Measurements from ENCODE around the gene KIF26B.

Gene KIF26B

DNA sequence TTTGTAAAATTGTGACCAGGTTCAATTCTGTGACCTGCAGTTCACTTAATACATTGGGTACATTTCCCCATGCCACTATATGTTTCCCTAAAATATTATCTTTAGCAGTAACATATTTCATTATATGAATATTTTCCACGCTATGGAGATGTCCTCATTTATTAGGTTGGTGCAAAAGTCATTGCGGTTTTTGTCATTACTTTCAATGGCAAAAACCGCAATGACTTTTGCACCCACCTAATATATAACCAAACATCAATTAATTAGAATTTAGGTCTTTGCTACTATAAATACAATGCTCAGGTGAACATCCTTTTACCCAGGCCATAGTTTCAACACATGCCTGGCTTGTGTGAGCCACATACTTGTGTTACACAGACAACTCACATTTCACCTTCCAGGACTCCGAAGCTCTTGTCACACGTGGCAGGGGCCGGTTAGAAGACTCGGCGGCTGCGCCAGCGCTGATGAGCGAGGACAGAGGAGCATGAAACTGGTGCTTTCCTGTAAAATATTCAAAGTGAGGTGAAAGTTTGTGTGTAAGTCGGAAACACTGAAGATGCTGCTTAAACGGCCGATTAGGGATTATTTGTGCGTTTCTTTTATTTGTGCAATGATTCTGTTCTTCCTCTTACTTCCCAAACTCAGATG is 215.5 kb downstream of the KIF26B start:
- Histone ChIP-seq H3K4me2 (ENCODE audit: low read depth, low read length, poor library complexity, severe bottlenecking) (no peak overlapping the region), H3K9me3 (ENCODE audit: insufficient read depth, low read length) (no peaks in the 10 kb centered on the region), H3K27ac (ENCODE audit: low read depth, low read length) (no peak overlapping the region)

DNA sequence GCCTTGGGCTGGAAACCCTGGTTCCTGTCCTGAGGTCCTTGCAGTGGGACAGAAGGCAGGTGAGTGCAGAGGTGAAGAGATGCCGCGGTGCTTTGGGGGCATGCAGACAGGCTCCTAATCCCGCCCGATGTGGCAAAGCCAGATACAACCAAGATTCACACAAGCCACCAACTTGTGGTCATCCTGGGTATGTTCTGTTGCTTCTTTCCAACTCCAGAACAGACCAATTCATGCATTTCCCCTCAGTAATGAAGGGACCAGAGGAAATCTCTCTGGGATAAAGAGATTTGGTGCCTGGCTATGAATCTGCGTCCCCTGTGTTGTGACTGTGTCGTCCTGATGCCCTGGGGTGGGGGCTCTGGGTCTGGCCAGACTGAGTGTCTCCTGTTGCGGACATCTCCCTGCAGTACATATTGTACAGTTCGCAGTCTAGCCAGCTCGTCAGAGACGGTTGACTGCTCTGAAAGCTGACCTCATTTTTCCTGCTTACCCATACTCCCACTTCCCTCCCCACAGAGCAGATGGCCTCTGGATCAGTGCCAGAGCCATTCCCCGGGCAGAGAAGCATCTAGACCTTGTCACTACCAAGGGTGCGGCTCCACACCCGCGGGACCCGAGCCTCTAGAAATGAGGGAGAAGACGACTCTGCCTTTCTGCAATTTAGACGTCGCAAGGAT is 216.3 kb downstream of the KIF26B start:
- TF ChIP-seq, protein P1, sequence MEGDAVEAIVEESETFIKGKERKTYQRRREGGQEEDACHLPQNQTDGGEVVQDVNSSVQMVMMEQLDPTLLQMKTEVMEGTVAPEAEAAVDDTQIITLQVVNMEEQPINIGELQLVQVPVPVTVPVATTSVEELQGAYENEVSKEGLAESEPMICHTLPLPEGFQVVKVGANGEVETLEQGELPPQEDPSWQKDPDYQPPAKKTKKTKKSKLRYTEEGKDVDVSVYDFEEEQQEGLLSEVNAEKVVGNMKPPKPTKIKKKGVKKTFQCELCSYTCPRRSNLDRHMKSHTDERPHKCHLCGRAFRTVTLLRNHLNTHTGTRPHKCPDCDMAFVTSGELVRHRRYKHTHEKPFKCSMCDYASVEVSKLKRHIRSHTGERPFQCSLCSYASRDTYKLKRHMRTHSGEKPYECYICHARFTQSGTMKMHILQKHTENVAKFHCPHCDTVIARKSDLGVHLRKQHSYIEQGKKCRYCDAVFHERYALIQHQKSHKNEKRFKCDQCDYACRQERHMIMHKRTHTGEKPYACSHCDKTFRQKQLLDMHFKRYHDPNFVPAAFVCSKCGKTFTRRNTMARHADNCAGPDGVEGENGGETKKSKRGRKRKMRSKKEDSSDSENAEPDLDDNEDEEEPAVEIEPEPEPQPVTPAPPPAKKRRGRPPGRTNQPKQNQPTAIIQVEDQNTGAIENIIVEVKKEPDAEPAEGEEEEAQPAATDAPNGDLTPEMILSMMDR (IDR thresholded peaks at IDR 0.05; ENCODE audit: insufficient read depth, low read length, poor library complexity, severe bottlenecking): no peak
- TF ChIP-seq EZH2phosphoT487 (conservative IDR thresholded peaks at IDR 0.05; ENCODE audit: low read length): no peak
- no peaks in the 10 kb centered on the region for H3K27me3 ChIP-seq (ENCODE audit: low read length)
- no peak overlapping the region for H3K27ac ChIP-seq (ENCODE audit: low read depth, low read length)
- H3K9ac ChIP-seq (ENCODE audit: low read length): no peak overlapping the region
- no peaks in the 10 kb centered on the region for H3K79me2 ChIP-seq (ENCODE audit: insufficient read depth, low read length)
- H3K4me2 ChIP-seq (ENCODE audit: low read depth, low read length, poor library complexity, severe bottlenecking): no peak overlapping the region
- no peaks in the 10 kb centered on the region for H3K36me3 ChIP-seq (ENCODE audit: low read length)
- no peaks in the 10 kb centered on the region for H4K20me1 ChIP-seq (ENCODE audit: low read depth, low read length)
- H3K9me2 ChIP-seq (replicated peaks; ENCODE audit: insufficient read depth, low read length): no peaks in the 10 kb centered on the region
- no peaks in the 10 kb centered on the region for H3K9me3 ChIP-seq (ENCODE audit: insufficient read depth, low read length)
- H2AFZ ChIP-seq (ENCODE audit: low read depth, low read length, severe bottlenecking): no peak overlapping the region
- no peak overlapping the region for H3K4me3 ChIP-seq (ENCODE audit: insufficient read depth, low read length, poor library complexity, severe bottlenecking)
- no peaks in the 10 kb centered on the region for H3F3A ChIP-seq (ENCODE audit: insufficient read depth)

More for the DNA sequence above, 215.5 kb downstream of the KIF26B start:
- Histone ChIP-seq H3K79me2 (ENCODE audit: insufficient read depth, low read length) (no peaks in the 10 kb centered on the region), H3K4me3 (ENCODE audit: insufficient read depth, low read length, poor library complexity, severe bottlenecking) (no peak overlapping the region), H3K36me3 (ENCODE audit: low read length) (no peaks in the 10 kb centered on the region), H4K20me1 (ENCODE audit: low read depth, low read length) (no peaks in the 10 kb centered on the region), H3F3A (ENCODE audit: insufficient read depth) (no peaks in the 10 kb centered on the region), H2AFZ (ENCODE audit: low read depth, low read length, severe bottlenecking) (no peak overlapping the region), H3K9me2 (replicated peaks; ENCODE audit: insufficient read depth, low read length) (no peaks in the 10 kb centered on the region), H3K27me3 (ENCODE audit: low read length) (no peaks in the 10 kb centered on the region), H3K9ac (ENCODE audit: low read length) (no peak overlapping the region)
- TF ChIP-seq, protein P1 (IDR thresholded peaks at IDR 0.05; ENCODE audit: insufficient read depth, low read length, poor library complexity, severe bottlenecking): no peak
- TF ChIP-seq EZH2phosphoT487 (conservative IDR thresholded peaks at IDR 0.05; ENCODE audit: low read length): no peak

DNA sequence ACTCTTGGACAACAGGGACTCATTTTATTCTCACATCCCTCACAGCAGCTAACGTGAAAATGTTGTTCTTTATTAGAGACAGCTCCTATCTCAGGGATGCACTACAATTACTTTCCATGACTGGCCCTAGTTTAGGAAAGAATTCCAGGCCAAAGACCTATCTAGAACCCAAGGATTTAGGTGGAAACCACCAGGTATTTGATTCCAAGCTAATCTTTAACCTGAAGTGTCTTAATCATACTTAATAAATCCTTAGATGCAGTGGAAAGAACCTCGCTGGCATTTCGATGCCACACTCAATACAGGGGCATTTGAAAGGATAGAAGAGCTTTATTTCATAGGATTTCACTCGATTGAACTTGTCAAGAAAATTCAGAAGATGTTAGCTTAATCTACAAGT is 218.3 kb downstream of the KIF26B start:
- Histone ChIP-seq H3K4me3 (ENCODE audit: insufficient read depth, low read length, poor library complexity, severe bottlenecking) (no peak overlapping the region), H3K9me3 (ENCODE audit: insufficient read depth, low read length) (no peaks in the 10 kb centered on the region), H3K9me2 (replicated peaks; ENCODE audit: insufficient read depth, low read length) (no peaks in the 10 kb centered on the region), H3K9ac (ENCODE audit: low read length) (no peak overlapping the region), H4K20me1 (ENCODE audit: low read depth, low read length) (no peaks in the 10 kb centered on the region), H3K27ac (ENCODE audit: low read depth, low read length) (no peak overlapping the region), H3K36me3 (ENCODE audit: low read length) (no peaks in the 10 kb centered on the region), H3K79me2 (ENCODE audit: insufficient read depth, low read length) (no peaks in the 10 kb centered on the region), H3K4me2 (ENCODE audit: low read depth, low read length, poor library complexity, severe bottlenecking) (no peak overlapping the region), H3F3A (ENCODE audit: insufficient read depth) (no peaks in the 10 kb centered on the region), H2AFZ (ENCODE audit: low read depth, low read length, severe bottlenecking) (no peak overlapping the region), H3K27me3 (ENCODE audit: low read length) (no peaks in the 10 kb centered on the region)
- TF ChIP-seq, protein P1 (IDR thresholded peaks at IDR 0.05; ENCODE audit: insufficient read depth, low read length, poor library complexity, severe bottlenecking): no peak
- no peak for TF ChIP-seq EZH2phosphoT487 (conservative IDR thresholded peaks at IDR 0.05; ENCODE audit: low read length)

Data from SU-DHL-6 (cell line).